GM19240 (cell line): Measurements from ENCODE around the gene ENPEP.
"Not testable (repeated sequence)": the region's sequence is repeated elsewhere in the genome, so short reads cannot be mapped to it uniquely, and the experiment has no call there.

Experiments
- DNase-seq: peaks from one replicate; pipeline ENCODE4 v3.0.0; 2011; ENCODE audit warnings: low spot score; ENCODE audit not compliant: insufficient read length

The ENPEP gene, protein sequence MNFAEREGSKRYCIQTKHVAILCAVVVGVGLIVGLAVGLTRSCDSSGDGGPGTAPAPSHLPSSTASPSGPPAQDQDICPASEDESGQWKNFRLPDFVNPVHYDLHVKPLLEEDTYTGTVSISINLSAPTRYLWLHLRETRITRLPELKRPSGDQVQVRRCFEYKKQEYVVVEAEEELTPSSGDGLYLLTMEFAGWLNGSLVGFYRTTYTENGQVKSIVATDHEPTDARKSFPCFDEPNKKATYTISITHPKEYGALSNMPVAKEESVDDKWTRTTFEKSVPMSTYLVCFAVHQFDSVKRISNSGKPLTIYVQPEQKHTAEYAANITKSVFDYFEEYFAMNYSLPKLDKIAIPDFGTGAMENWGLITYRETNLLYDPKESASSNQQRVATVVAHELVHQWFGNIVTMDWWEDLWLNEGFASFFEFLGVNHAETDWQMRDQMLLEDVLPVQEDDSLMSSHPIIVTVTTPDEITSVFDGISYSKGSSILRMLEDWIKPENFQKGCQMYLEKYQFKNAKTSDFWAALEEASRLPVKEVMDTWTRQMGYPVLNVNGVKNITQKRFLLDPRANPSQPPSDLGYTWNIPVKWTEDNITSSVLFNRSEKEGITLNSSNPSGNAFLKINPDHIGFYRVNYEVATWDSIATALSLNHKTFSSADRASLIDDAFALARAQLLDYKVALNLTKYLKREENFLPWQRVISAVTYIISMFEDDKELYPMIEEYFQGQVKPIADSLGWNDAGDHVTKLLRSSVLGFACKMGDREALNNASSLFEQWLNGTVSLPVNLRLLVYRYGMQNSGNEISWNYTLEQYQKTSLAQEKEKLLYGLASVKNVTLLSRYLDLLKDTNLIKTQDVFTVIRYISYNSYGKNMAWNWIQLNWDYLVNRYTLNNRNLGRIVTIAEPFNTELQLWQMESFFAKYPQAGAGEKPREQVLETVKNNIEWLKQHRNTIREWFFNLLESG

GRCh38 chr4:110475881-110476818 is at the start of gene ENPEP:
Gene ENPEP, plus strand, starts transcription at chr4:110476155. Its CDS starts 260 bp downstream, at chr4:110476415.
- DNase-seq, result no peak

DNA sequence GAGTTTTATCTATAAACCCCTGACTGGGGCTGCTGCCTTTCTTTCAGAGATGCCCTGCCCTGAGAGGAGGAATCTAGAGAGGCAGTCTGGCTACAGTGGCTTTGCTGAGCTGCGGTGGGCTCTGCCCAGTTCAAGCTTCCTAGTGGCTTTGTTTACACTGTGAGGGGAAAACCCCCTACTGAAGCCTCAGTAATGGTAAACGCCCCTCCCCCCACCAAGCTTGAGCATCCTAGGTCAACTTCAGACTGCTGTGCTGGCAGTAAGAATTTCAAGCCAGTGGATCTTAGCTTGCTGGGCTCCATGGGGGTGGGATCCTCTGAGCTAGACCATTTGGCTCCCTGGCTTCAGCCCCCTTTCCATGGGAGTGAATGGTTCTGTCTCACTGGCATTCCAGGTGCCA is 44.1 kb upstream of the ENPEP start:
- not testable (repeated sequence) for DNase-seq

GRCh38 chr4:110437292-110437691 is 38.7 kb upstream of the ENPEP start:
- DNase-seq, result not testable (repeated sequence)

GRCh38 chr4:110439209-110439608 is 36.7 kb upstream of the ENPEP start:
- not testable (repeated sequence) for DNase-seq

DNA sequence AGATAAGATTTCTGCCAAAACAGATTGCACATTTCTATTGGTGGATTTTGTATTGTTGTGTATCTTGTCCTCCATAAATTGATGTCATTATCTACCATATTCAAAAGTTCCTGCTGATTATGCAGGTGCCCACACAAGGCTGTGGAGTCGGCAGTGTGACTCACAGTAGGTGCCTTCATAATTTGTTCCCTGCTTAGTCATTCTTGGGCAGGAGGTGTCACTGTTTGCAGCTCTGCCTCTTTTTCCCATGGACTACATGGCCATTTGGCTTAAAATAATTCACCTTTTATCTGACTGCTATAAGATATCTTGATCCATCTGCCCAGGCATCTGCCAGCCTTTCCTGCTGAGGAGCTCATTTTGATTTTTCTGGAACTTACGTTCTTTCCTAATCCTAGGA is 33.6 kb upstream of the ENPEP start:
- DNase-seq, result no peak

- DNase-seq, result no peak
These were observed 33.2 kb upstream of the ENPEP start for GRCh38 chr4:110442788-110443187.

DNA sequence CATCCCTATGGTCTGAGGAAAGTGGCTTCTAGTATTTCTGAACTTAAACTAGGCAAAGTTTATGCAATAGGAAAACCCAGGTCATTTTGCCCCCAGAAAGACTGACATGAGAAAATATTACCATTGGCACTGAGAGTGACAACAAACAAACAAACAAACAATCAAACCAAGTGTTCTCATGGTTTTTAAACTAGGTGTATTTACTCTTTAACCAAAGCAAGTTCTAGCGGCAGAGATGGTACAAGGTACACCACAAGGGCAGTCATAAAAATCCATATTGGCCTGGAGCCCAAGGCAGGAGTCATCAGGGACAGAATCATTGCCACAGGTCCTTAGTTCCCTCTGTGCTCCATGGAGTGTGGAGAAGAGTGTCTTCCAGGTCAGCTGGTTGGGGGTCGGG is 26.0 kb upstream of the ENPEP start:
- DNase-seq, result no peak

GRCh38 chr4:110452546-110452945 is 23.4 kb upstream of the ENPEP start:
- no peak for DNase-seq

GRCh38 chr4:110454441-110454840 is 21.5 kb upstream of the ENPEP start:
- no peak for DNase-seq

DNA sequence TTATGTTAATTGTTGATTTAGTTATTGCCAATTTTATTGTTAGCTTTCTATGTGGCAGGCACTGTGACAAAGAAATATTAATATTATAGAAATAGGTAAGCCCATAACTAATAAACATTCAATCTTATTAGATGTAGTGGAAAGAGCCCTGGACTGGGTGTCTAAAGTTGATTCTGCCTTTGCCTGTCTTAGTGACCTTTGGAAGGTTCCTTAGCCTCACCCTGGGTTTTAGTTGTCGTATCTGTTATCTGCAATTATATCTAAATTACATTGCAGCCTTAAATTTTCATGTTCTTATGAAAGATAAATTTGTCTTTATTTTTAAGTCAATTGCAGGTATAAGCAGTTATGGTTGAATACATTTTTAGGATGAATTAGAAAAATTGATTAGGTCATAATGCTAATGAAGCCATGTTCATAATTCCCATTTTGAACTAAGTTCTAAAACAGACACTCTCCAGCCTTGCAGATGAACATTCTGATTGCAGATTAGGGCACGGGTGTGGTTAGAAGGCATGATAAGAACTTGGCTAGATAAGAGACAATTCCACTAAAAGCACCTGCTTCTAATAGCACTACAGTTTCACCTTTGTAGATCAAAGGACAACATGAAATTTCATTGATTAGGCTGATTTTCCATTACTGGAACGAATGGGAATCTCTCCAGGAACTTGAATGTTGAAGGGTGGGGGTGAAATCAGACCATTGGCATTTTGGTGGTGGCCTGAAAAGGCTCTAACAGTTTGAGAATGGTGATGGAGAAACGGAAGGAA is 17.3 kb upstream of the ENPEP start:
- DNase-seq, result no peak

- DNase-seq, result no peak
These were observed 15.7 kb upstream of the ENPEP start for GRCh38 chr4:110460074-110460746.

GRCh38 chr4:110467400-110467799 is 8.6 kb upstream of the ENPEP start:
- DNase-seq, result no peak

- DNase-seq, result no peak
These were observed 3.2 kb upstream of the ENPEP start for GRCh38 chr4:110472583-110473329.

DNA sequence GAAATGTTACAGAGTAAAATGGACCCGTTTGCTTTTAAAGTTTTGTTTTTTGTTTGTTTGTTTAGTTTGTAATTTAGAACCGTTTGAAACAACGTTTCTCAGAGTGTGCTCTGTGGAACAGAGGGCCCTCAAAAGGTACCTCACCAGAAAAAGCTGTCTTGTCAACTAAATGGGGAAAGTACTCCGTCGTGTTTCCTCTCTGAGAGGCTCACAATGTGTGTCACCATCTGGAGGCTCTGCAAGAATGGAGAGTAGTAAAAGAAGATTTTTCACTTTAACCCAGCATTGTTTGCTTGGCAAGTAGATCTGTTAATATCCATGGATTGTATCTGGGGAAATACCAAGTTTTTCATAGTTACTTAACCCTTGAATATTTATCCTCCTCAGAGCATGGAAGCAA is 1.5 kb upstream of the ENPEP start:
- DNase-seq, result no peak

DNA sequence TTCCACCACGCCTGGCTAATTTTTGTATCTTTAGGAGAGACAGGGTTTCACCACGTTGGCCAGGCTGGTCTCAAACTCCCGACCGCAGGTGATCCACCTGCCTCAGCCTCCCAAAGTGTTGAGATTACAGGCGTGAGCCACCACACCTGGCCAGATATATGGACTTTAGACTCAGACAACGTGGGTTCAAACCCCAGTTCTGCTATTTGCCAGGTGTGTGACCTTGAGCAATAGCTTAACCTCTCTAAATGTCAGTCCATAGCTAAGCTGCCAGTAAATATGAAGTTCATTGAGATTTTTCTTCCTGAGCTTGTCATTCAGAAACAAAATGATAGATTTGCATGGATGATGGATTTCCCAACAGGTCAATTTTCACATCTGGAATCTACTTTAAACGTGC is 875 bp upstream of the ENPEP start:
- not testable (repeated sequence) for DNase-seq

- no peak for DNase-seq
These were observed 1.9 kb downstream of the ENPEP start for GRCh38 chr4:110477836-110478235.

GRCh38 chr4:110480031-110480549 is 4.1 kb downstream of the ENPEP start:
- DNase-seq, result no peak

DNA sequence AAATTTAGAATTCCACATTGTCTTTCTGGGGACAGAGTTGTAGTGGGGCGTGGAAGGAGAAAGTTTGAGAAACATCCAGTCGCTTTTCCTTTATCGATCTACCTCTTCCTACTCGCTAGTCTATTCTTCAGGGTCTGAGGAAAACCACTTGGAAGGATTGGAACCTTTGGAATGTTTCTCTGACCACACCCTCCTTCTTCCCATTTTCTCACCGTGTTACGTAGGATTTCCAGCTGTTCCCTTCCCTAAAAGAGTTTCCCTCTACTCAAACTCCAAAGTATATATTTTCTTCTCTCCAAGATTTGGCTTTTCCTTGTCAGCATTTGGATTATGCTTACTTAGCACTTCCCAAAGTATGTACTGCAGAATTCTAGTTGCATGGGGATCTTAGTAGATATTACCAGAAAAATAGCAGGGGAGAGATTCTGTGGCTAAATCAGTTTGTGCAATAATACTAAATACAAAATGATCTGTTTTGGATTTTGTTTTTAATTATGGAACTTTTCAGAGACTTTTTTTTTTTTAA is 4.9 kb downstream of the ENPEP start:
- no peak for DNase-seq

DNA sequence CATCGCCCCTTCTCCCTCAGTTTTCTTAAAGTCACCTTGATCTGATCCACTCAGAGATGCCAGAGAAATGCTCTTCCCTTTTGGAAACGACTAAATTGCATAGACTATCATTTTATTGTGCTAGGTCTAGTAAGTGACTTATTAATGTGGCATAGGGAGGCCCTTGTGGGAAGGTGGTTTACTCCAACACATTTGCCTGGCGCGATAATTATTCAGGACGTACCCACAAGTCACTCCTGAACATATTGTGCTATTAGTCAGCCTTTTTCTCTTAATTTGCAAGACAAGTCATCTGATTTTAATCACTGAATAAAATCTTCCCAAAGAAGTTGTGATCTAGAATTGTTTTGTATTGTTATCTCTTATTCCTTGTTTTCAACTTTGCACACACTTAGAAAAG is 7.6 kb downstream of the ENPEP start:
- DNase-seq, result no peak
